ENCODE results near the gene VPS37D.
A peak's percentile ranks its signal among the peaks of the same experiment; 100 is the strongest.
"Not testable (repeated sequence)": the region's sequence is repeated elsewhere in the genome, so short reads cannot be mapped to it uniquely, and the experiment has no call there.

VPS37D gene

DNA sequence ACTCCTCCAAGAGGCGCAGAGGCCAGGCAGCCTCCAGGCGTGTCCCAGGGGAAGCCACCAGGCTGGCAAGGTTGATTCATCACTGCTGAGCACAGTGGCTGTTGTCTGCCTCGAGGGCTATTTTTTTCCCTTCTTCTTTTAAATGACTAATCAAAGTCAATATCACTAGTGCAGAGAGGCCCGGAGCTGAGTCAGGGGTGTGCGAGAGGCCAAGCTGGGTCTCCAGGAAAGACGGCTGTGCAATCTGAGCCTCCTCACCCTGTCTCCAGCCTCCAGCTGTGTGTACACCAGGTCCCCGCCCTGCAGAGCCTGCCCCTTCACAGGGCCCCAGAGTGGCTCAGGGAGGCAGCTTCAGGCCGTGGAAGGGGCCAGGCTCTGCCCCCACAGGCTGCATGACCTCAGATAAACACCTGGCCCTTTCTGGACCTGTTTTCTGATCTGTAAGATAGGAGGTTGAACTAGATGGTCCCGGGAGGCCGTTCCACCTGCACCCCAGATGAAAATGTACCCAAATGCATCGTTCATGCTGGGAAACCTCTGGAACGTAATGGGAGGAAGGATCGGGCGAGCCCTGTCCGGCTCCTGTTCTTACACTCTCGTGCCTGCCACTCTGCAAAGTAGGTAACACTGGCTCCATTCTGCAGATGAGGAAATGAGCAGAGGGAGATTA lies 48.2 kb downstream of the VPS37D start:
- no peak overlapping the region for H3K27ac ChIP-seq (ENCODE audit: insufficient read depth, low read length, poor library complexity, severe bottlenecking)
- H3K4me1 ChIP-seq (ENCODE audit: control insufficient read depth, insufficient read depth, low read length, poor library complexity, severe bottlenecking): peaks cover 32% of the 10 kb centered on the region
- H3K36me3 ChIP-seq (ENCODE audit: control insufficient read depth, insufficient read depth, low read length): peaks cover 3% of the 10 kb centered on the region
- no peak overlapping the region for H3K4me3 ChIP-seq (ENCODE audit: insufficient read depth, low read depth, low read length, poor library complexity, severe bottlenecking)
- H3K27me3 ChIP-seq (replicated peaks; ENCODE audit: control insufficient read depth, insufficient read depth, low read length, poor library complexity, severe bottlenecking): no peaks in the 10 kb centered on the region
- no peak for DNase-seq
- H3K9me3 ChIP-seq (ENCODE audit: control insufficient read depth, low read length): no peaks in the 10 kb centered on the region

DNA sequence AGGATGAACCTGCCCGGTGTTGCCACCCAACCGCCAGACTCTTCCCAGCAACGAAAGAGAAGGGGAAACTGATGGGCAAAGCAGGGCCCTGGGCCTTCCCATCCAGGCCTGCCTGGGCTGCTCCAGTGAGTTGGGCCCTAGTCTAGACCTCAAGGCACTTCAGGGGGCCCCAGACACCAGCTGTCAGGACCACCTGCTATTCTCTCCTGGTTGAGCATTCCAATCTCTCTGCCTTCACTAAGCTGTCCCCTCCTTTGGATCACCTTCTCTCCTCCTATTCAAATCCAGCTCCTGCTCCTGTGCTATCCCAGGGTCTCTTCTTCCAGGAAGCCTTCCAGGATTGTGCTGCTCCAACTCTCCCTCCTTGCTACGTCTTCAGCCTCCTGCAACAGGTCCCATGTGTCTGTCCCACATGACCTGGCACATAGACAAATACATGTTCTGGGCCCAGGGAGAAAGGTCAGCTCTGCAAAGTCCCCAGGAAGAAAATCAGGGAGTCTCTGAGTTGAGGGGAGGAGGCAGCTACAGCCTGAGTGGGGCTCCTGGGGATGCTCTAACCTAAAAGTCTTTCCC lies 48.8 kb downstream of the VPS37D start:
- Histone ChIP-seq H3K27ac (ENCODE audit: insufficient read depth, low read length, poor library complexity, severe bottlenecking) (no peak overlapping the region), H3K4me1 (ENCODE audit: control insufficient read depth, insufficient read depth, low read length, poor library complexity, severe bottlenecking) (peaks cover 32% of the 10 kb centered on the region), H3K27me3 (replicated peaks; ENCODE audit: control insufficient read depth, insufficient read depth, low read length, poor library complexity, severe bottlenecking) (no peaks in the 10 kb centered on the region), H3K4me3 (ENCODE audit: insufficient read depth, low read depth, low read length, poor library complexity, severe bottlenecking) (no peak overlapping the region), H3K36me3 (ENCODE audit: control insufficient read depth, insufficient read depth, low read length) (peaks cover 3% of the 10 kb centered on the region), H3K9me3 (ENCODE audit: control insufficient read depth, low read length) (no peaks in the 10 kb centered on the region)
- no peak for DNase-seq

DNA sequence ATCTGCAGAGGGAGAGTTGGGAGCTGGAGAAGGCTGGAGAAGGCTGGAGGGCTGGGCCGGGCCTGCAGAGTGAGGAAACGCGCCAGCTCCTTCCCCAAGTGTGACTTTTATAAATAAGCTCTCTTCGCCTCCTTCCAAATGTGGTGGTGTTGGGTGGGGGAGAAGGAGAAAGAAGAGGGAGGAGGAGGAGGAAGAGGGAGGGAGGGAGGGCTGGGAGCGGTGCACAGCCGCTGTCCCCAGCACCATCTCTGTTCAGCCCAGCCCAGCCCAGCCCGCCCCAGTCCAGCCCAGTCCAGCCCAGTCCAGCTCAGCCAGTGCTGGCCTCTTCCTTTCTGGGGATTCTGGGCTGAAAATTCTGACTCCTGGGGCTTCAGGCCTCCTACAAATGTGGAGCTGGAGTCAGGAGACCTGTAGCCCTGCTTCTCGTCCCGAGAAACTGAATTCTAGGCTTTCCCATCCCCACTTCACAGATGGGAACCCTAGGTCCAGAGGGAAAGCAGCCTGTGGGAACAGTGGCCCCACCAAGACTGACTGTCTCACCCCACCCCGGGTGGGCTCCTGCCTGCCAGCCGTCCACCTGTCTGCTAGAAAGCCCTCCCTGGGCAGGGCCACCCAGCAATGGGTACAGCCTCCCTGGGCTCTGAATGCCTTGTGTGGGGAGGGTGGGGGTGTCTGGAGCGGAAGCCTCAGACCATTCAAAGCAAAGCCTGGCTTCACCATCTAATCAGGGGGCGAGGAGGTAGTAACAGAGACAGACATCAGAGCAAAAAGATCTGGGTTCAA lies 49.6 kb downstream of the VPS37D start:
- Histone ChIP-seq H3K27me3 (replicated peaks; ENCODE audit: control insufficient read depth, insufficient read depth, low read length, poor library complexity, severe bottlenecking) (no peaks in the 10 kb centered on the region), H3K27ac (ENCODE audit: insufficient read depth, low read length, poor library complexity, severe bottlenecking) (peak overlapping the region; percentile 51), H3K4me1 (ENCODE audit: control insufficient read depth, insufficient read depth, low read length, poor library complexity, severe bottlenecking) (peaks cover 32% of the 10 kb centered on the region), H3K9me3 (ENCODE audit: control insufficient read depth, low read length) (no peaks in the 10 kb centered on the region), H3K4me3 (ENCODE audit: insufficient read depth, low read depth, low read length, poor library complexity, severe bottlenecking) (peak overlapping the region; percentile 86), H3K36me3 (ENCODE audit: control insufficient read depth, insufficient read depth, low read length) (peaks cover 3% of the 10 kb centered on the region)
- no peak for DNase-seq

DNA sequence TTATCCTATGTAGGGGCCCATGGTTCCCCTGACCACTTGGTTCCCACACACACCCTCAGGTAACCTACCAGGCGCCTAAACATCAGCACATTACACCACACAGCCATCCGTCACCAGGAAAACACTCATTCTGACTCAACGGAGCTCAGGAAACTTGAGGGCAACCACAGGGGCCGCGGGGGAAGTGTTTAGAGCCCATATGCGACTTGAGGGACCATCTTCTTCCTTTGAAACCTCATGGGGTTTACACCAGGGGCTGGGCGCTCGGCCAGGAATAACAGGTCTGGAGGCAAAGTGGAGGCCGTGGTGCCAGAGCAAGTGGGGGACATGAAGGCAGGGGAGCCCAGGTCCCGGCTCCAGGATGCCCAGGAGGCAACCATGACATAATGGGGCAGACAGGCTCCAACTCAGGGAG lies 50.4 kb downstream of the VPS37D start:
- Histone ChIP-seq H3K27me3 (replicated peaks; ENCODE audit: control insufficient read depth, insufficient read depth, low read length, poor library complexity, severe bottlenecking) (no peaks in the 10 kb centered on the region), H3K4me1 (ENCODE audit: control insufficient read depth, insufficient read depth, low read length, poor library complexity, severe bottlenecking) (peaks cover 32% of the 10 kb centered on the region), H3K4me3 (ENCODE audit: insufficient read depth, low read depth, low read length, poor library complexity, severe bottlenecking) (peak overlapping the region; percentile 86), H3K36me3 (ENCODE audit: control insufficient read depth, insufficient read depth, low read length) (peaks cover 3% of the 10 kb centered on the region), H3K9me3 (ENCODE audit: control insufficient read depth, low read length) (no peaks in the 10 kb centered on the region), H3K27ac (ENCODE audit: insufficient read depth, low read length, poor library complexity, severe bottlenecking) (peak overlapping the region; percentile 51)
- DNase-seq: peak; percentile 56 to 77 (median 74)

DNA sequence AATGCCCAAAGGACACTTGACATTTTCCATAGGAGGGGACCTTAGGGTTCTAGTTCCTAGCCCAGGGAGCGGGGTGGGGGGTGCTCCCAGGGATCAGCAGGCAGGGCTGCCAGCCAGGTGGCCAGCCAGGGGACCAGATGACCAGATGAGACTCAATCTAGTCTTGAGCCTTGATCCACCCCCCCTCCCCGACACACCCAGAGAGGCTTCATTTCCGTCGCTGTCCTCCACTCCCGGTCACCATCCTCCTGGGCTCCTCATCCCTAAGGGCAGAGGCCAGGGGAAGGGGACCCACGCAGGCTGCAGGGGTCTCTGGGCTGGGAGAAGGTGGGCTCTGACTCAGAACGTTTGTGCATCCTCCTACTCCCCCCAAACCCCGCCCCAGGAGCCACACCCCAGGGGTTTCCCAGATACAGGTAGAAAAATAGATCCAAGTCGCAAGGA lies 50.8 kb downstream of the VPS37D start:
- Histone ChIP-seq H3K4me1 (ENCODE audit: control insufficient read depth, insufficient read depth, low read length, poor library complexity, severe bottlenecking) (peaks cover 32% of the 10 kb centered on the region), H3K4me3 (ENCODE audit: insufficient read depth, low read depth, low read length, poor library complexity, severe bottlenecking) (peak overlapping the region; percentile 86), H3K9me3 (ENCODE audit: control insufficient read depth, low read length) (no peaks in the 10 kb centered on the region), H3K27ac (ENCODE audit: insufficient read depth, low read length, poor library complexity, severe bottlenecking) (peak overlapping the region; percentile 47), H3K27me3 (replicated peaks; ENCODE audit: control insufficient read depth, insufficient read depth, low read length, poor library complexity, severe bottlenecking) (no peaks in the 10 kb centered on the region), H3K36me3 (ENCODE audit: control insufficient read depth, insufficient read depth, low read length) (peaks cover 3% of the 10 kb centered on the region)
- no peak for DNase-seq

DNA sequence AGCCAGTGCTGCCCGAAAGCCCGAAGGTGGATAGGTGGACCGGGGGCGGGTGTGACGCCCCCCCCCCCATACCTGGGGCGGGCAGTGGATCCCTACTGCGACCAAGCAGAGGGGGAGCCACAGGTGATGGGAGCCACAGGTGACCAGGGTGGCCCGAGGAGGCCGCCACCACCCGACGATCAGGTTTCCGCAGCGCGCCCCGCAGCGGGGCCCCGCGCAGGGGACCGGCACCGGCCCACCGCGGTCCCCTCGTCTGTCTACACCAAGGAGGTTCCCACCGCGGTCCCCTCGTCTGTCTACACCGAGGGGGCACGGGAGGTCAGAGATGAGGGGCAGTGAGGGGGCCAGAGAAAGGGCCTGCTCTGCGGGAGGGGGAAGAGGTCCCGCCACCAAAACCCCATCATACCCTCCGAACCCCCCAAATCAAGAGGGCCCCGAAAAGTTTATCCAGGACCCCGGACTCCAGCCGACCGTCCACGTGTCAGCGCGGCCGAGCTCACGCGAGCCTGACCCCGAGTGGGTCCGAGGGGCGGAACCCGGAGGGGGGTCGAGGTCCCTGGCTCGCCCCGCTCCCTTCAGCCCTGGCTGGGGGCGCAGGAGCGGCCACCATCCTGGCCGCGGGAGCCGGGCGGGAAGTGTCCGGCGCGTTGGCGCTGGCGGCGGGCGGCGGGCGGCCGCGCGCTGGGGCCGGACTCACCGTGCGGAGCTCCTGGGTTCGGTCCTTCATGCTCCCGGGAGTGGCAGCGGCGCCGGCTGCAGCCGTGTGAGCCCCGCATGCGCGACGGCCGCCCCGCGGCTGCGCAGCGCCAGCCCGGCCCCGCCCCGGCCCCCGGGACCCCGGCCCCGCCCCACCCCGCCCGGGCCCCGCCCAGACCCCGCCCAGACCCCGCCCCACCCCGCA lies 51.5 kb downstream of the VPS37D start, which contains the start of gene STX1A:
Gene STX1A, minus strand, starts transcription at position 765 of the 901 bp plus-strand sequence. Its CDS starts 38 bp downstream, at position 727.
- no peaks in the 10 kb centered on the region for H3K27me3 ChIP-seq (replicated peaks; ENCODE audit: control insufficient read depth, insufficient read depth, low read length, poor library complexity, severe bottlenecking)
- H3K36me3 ChIP-seq (ENCODE audit: control insufficient read depth, insufficient read depth, low read length): peaks cover 3% of the 10 kb centered on the region
- H3K4me3 ChIP-seq (ENCODE audit: insufficient read depth, low read depth, low read length, poor library complexity, severe bottlenecking): peak within 1 kb of the TSS; percentile 86
- DNase-seq: peak; percentile 52 to 59 (median 57)
- H3K9me3 ChIP-seq (ENCODE audit: control insufficient read depth, low read length): no peaks in the 10 kb centered on the region
- H3K4me1 ChIP-seq (ENCODE audit: control insufficient read depth, insufficient read depth, low read length, poor library complexity, severe bottlenecking): peaks cover 32% of the 10 kb centered on the region
- H3K27ac ChIP-seq (ENCODE audit: insufficient read depth, low read length, poor library complexity, severe bottlenecking): peak within 1 kb of the TSS; percentile 47

DNA sequence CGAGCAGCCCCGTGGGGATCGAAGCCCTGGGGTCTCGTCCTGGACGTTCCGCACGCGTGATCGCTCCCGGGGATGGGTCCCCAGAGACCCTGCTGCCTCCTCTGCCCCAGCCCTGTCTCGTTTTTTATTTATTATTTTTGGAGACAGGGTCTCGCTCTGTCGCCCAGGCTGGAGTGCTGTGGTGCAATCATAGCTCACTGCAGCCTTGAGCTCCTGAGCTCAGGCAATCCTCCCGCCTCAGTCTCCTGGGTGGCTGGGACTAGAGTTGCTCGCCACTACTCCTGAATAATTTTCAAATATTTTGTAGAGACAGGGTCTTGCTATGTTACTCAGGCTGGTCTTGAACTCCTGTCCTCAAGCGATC lies 52.2 kb downstream of the VPS37D start:
- no peaks in the 10 kb centered on the region for H3K9me3 ChIP-seq (ENCODE audit: control insufficient read depth, low read length)
- DNase-seq: no peak
- no peak overlapping the region for H3K27ac ChIP-seq (ENCODE audit: insufficient read depth, low read length, poor library complexity, severe bottlenecking)
- H3K27me3 ChIP-seq (replicated peaks; ENCODE audit: control insufficient read depth, insufficient read depth, low read length, poor library complexity, severe bottlenecking): no peaks in the 10 kb centered on the region
- H3K36me3 ChIP-seq (ENCODE audit: control insufficient read depth, insufficient read depth, low read length): peaks cover 3% of the 10 kb centered on the region
- H3K4me1 ChIP-seq (ENCODE audit: control insufficient read depth, insufficient read depth, low read length, poor library complexity, severe bottlenecking): peaks cover 32% of the 10 kb centered on the region
- peak overlapping the region; percentile 42 for H3K4me3 ChIP-seq (ENCODE audit: insufficient read depth, low read depth, low read length, poor library complexity, severe bottlenecking)

DNA sequence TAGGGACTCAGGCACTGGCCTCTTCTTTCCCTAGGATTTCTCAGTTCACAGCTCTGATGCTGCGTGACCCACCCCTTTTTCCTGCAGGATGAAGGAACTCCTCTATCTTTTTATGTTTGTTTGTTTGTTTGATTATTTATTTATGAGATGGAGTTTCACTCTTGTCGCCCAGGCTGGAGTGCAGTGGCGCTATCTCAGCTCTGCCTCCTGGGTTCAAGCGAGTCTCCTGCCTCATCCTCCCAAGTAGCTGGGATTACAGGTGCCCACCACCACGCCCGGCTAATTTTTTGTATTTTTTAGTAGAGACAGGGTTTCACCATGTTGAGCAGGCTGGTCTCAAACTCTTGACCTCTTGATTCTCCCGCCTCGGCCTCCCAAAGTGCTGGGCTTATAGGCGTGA lies 52.8 kb downstream of the VPS37D start:
- not testable (repeated sequence) for DNase-seq; H3K9me3 ChIP-seq (ENCODE audit: control insufficient read depth, low read length); H3K4me3 ChIP-seq (ENCODE audit: insufficient read depth, low read depth, low read length, poor library complexity, severe bottlenecking); H3K27ac ChIP-seq (ENCODE audit: insufficient read depth, low read length, poor library complexity, severe bottlenecking); H3K27me3 ChIP-seq (replicated peaks; ENCODE audit: control insufficient read depth, insufficient read depth, low read length, poor library complexity, severe bottlenecking); H3K36me3 ChIP-seq (ENCODE audit: control insufficient read depth, insufficient read depth, low read length)
- H3K4me1 ChIP-seq (ENCODE audit: control insufficient read depth, insufficient read depth, low read length, poor library complexity, severe bottlenecking): peaks cover 32% of the 10 kb centered on the region

DNA sequence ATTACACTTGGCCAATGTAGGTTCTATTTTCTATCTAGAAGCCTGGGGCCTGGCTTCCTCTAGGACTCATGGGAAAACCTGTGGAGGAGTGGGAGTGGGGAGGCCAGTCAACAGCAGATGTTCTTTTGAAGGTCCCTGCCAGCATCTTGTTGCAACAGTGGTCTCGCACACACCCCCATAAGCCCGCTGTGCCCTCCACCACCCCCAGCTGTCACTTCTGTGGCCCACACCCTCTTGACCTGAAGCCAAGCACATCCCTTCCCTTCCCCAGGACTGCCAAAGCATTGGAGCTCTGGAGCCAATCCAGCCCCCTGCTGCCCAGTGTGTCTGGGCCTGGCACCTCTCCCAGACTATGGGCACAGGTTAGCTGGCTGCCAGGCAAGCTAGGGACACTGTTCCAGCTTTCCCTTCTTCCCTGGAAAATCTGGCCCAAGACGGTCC lies 53.8 kb downstream of the VPS37D start:
- H3K9me3 ChIP-seq (ENCODE audit: control insufficient read depth, low read length): no peaks in the 10 kb centered on the region
- no peak overlapping the region for H3K27ac ChIP-seq (ENCODE audit: insufficient read depth, low read length, poor library complexity, severe bottlenecking)
- no peaks in the 10 kb centered on the region for H3K36me3 ChIP-seq (ENCODE audit: control insufficient read depth, insufficient read depth, low read length)
- H3K27me3 ChIP-seq (replicated peaks; ENCODE audit: control insufficient read depth, insufficient read depth, low read length, poor library complexity, severe bottlenecking): no peaks in the 10 kb centered on the region
- no peak for DNase-seq
- no peak overlapping the region for H3K4me3 ChIP-seq (ENCODE audit: insufficient read depth, low read depth, low read length, poor library complexity, severe bottlenecking)
- H3K4me1 ChIP-seq (ENCODE audit: control insufficient read depth, insufficient read depth, low read length, poor library complexity, severe bottlenecking): peaks cover 31% of the 10 kb centered on the region
